Caco-2 (cell line): ENCODE measurements around the gene KATNAL1. TPM values are rescaled to one million over a fixed set of nuclear protein-coding genes. Genes with fewer than 3 reads are reported as not detected.

Experiments used
- BruUV-seq: library from RNA; stranded (reverse); fragments of 400-500 nt; replicated peaks from 2 replicates; lab custom pipeline; 2021; lab: Mats Ljungman, UMichigan
- CTCF ChIA-PET: fragments of 300-600 bp; sonication (Branson Sonifier 250); formaldehyde crosslinking; loops from one replicate; lab custom pipeline; 2022; ENCODE audit warnings: antibody characterized with exemption; lab: Charles Lee
- POLR2A ChIA-PET: fragments of 300-600 bp; sonication (Branson Sonifier 250); formaldehyde crosslinking; loops from one replicate; lab custom pipeline; 2022; ENCODE audit warnings: antibody characterized with exemption; lab: Charles Lee
- DNase-seq, 2 experiments: peaks; one replicate each; pipeline versions ENCODE4 v3.0.0 to v3.0.0-alpha.2; 2020 to 2022
- H3K27me3 ChIP-seq: replicated peaks from 2 replicates; pipeline ENCODE4 v1.6.0; 2011; ENCODE audit warnings: low read length; ENCODE audit not compliant: control insufficient read depth, insufficient read depth
- H3K36me3 ChIP-seq: 2 replicates; pipeline ENCODE4 v1.5.1; 2011; ENCODE audit warnings: low read length; ENCODE audit not compliant: control insufficient read depth, insufficient read depth
- H3K4me1 ChIP-seq: fragments of 250-450 bp; sonication (Bioruptor Pico); 2 replicates; pipeline ENCODE4 v1.5.1; 2020; ENCODE audit warnings: mild to moderate bottlenecking
- H3K4me3 ChIP-seq: 2 replicates; pipeline ENCODE4 v1.5.1; 2011; ENCODE audit warnings: low read depth, mild to moderate bottlenecking, control low read depth, low read length
- H3K9me3 ChIP-seq: fragments of 250-450 bp; sonication (Bioruptor Pico); 2 replicates; pipeline ENCODE4 v1.5.1; 2020; ENCODE audit warnings: mild to moderate bottlenecking, moderate library complexity
- H3K27ac Mint-ChIP-seq: one replicate; pipeline ENCODE4 v1.8.0; 2022; ENCODE audit warnings: mixed read lengths; ENCODE audit not compliant: unreplicated experiment
- H3K27me3 Mint-ChIP-seq: one replicate; pipeline ENCODE4 v1.8.0; 2022; ENCODE audit warnings: mixed read lengths; ENCODE audit not compliant: insufficient read depth, unreplicated experiment
- H3K36me3 Mint-ChIP-seq: one replicate; pipeline ENCODE4 v1.8.0; 2022; ENCODE audit warnings: mild to moderate bottlenecking, mixed read lengths; ENCODE audit not compliant: insufficient read depth, unreplicated experiment
- H3K4me1 Mint-ChIP-seq: one replicate; pipeline ENCODE4 v1.8.0; 2022; ENCODE audit warnings: low read depth, mixed read lengths; ENCODE audit not compliant: unreplicated experiment
- H3K4me3 Mint-ChIP-seq: one replicate; pipeline ENCODE4 v1.8.0; 2022; ENCODE audit warnings: mild to moderate bottlenecking, moderate library complexity, mixed read lengths; ENCODE audit not compliant: unreplicated experiment
- H3K9me3 Mint-ChIP-seq: one replicate; pipeline ENCODE4 v1.8.0; 2022; ENCODE audit warnings: mixed read lengths; ENCODE audit not compliant: unreplicated experiment
- CTCF ChIP-seq, 2 experiments: fragments of 200-600 bp in 1 of 2; IDR thresholded peaks; 1 replicate in 1 of 2; 2 replicates in 1 of 2; pipeline versions ENCODE4 v1.5.1 to v1.8.0; 2011 to 2022; ENCODE audit warnings: antibody characterized with exemption in 1 of 2, control low read depth in 1 of 2, inconsistent platforms in 1 of 2, low read depth in 1 of 2, low read length in 1 of 2, mild to moderate bottlenecking in 1 of 2, moderate library complexity in 1 of 2; ENCODE audit not compliant: insufficient read depth in 1 of 2, severe bottlenecking in 1 of 2, unreplicated experiment in 1 of 2
- intact Hi-C: fragments of 100-400 bp; cut with micrococcal nuclease; formaldehyde crosslinking; loops from one replicate; pipeline ENCODE4 v1.10.0; 2022; ENCODE audit not compliant: unreplicated experiment
- total RNA-seq: library from RNA; stranded (reverse); gene quantifications from 2 replicates; pipeline ENCODE4 v1.2.3, GENCODE V29; 2022

KATNAL1 gene
- total RNA-seq, 1 experiment from 2014 or later = 8.1 TPM

GRCh38 chr13:30313311-30313710 lies 6.0 kb upstream of the KATNAL1 start:
- no peaks in the 10 kb centered on the region for H3K36me3 Mint-ChIP-seq
- Histone ChIP-seq H3K4me1 (no peaks in the 10 kb centered on the region), H3K36me3 (no peaks in the 10 kb centered on the region), H3K4me3 (no peak overlapping the region), H3K9me3 (no peaks in the 10 kb centered on the region; the same call in 1 of the 2 replicates), H3K27me3 (no peaks in the 10 kb centered on the region)
- H3K27me3 Mint-ChIP-seq = peaks cover 10% of the 10 kb centered on the region
- H3K9me3 Mint-ChIP-seq = no peaks in the 10 kb centered on the region
- no peak for DNase-seq
- H3K4me3 Mint-ChIP-seq = no peak overlapping the region
- BruUV-seq = no TSS peak
- H3K4me1 Mint-ChIP-seq = no peaks in the 10 kb centered on the region
- intact Hi-C loops = no loop called here
- POLR2A ChIA-PET = no interaction called here
- H3K27ac Mint-ChIP-seq = no peak overlapping the region
- CTCF ChIA-PET = no interaction called here
- no peak for TF ChIP-seq CTCF (IDR thresholded peaks at IDR 0.05; ENCODE audit: insufficient read depth in 1 of 2, low read depth in 1 of 2, low read length in 1 of 2, severe bottlenecking in 1 of 2, unreplicated experiment in 1 of 2)

- ChIA-PET POLR2A (no interaction called here), CTCF (no interaction called here)
- DNase-seq = no peak
- no peak overlapping the region for H3K4me3 Mint-ChIP-seq
- Histone ChIP-seq H3K4me1 (0 out of 2 replicates have a peak, but pooled peaks cover 4% of the 10 kb centered on the region), H3K36me3 (no peaks in the 10 kb centered on the region), H3K27me3 (no peaks in the 10 kb centered on the region), H3K9me3 (no peaks in the 10 kb centered on the region; the same call in 1 of the 2 replicates), H3K4me3 (no peak overlapping the region)
- BruUV-seq = no TSS peak
- no peaks in the 10 kb centered on the region for H3K36me3 Mint-ChIP-seq
- no peaks in the 10 kb centered on the region for H3K9me3 Mint-ChIP-seq
- H3K27ac Mint-ChIP-seq = no peak overlapping the region
- TF ChIP-seq CTCF (IDR thresholded peaks at IDR 0.05; ENCODE audit: insufficient read depth in 1 of 2, low read depth in 1 of 2, low read length in 1 of 2, severe bottlenecking in 1 of 2, unreplicated experiment in 1 of 2) = no peak
- H3K4me1 Mint-ChIP-seq = no peaks in the 10 kb centered on the region
- H3K27me3 Mint-ChIP-seq = peaks cover 10% of the 10 kb centered on the region
- intact Hi-C loops = no loop called here
Measured at GRCh38 chr13:30312904-30313303, 5.6 kb upstream of the KATNAL1 start.

GRCh38 chr13:30308548-30308947 lies 1.2 kb upstream of the KATNAL1 start:
- no TSS peak for BruUV-seq
- Mint-ChIP-seq H3K9me3 (no peaks in the 10 kb centered on the region), H3K27me3 (peaks cover 6% of the 10 kb centered on the region), H3K27ac (no peak overlapping the region), H3K4me3 (peak overlapping the region; percentile 39), H3K4me1 (no peaks in the 10 kb centered on the region), H3K36me3 (no peaks in the 10 kb centered on the region)
- TF ChIP-seq CTCF (IDR thresholded peaks at IDR 0.05; ENCODE audit: insufficient read depth in 1 of 2, low read depth in 1 of 2, low read length in 1 of 2, severe bottlenecking in 1 of 2, unreplicated experiment in 1 of 2) = no peak
- Histone ChIP-seq H3K9me3 (no peaks in the 10 kb centered on the region; the same call in 1 of the 2 replicates), H3K4me1 (0 out of 2 replicates have a peak, but pooled peaks cover 5% of the 10 kb centered on the region), H3K27me3 (no peaks in the 10 kb centered on the region), H3K36me3 (no peaks in the 10 kb centered on the region), H3K4me3 (no peak overlapping the region)
- ChIA-PET POLR2A (no interaction called here), CTCF (no interaction called here)
- no peak for DNase-seq
- intact Hi-C loops = loop anchor here (5.0 to 10.0 kb wide), 3 partner anchors 156 to 364 kb away; partner anchors contain the start of gene HMGB1
